HFF-Myc (cell line): Measurements from ENCODE around the gene SAMD14.
A peak's percentile ranks its signal among the peaks of the same experiment; 100 is the strongest.

ENCODE experiments used
- DNase-seq: peaks from one replicate; pipeline ENCODE4 v3.0.0-alpha.2; 2011; ENCODE audit warnings: low read depth; ENCODE audit errors: extremely low read depth
- H3K4me3 ChIP-seq: replicated peaks from 2 replicates; pipeline ENCODE4 v1.5.1; 2011; ENCODE audit warnings: low read depth, mild to moderate bottlenecking, control low read depth, low read length
- TF ChIP-seq, protein P1 (sequence below): IDR thresholded peaks from 2 replicates; pipeline ENCODE4 v1.5.1; 2012; ENCODE audit warnings: mild to moderate bottlenecking, low read depth, low read length, control low read depth; ENCODE audit errors: missing control alignments

SAMD14 gene

DNA sequence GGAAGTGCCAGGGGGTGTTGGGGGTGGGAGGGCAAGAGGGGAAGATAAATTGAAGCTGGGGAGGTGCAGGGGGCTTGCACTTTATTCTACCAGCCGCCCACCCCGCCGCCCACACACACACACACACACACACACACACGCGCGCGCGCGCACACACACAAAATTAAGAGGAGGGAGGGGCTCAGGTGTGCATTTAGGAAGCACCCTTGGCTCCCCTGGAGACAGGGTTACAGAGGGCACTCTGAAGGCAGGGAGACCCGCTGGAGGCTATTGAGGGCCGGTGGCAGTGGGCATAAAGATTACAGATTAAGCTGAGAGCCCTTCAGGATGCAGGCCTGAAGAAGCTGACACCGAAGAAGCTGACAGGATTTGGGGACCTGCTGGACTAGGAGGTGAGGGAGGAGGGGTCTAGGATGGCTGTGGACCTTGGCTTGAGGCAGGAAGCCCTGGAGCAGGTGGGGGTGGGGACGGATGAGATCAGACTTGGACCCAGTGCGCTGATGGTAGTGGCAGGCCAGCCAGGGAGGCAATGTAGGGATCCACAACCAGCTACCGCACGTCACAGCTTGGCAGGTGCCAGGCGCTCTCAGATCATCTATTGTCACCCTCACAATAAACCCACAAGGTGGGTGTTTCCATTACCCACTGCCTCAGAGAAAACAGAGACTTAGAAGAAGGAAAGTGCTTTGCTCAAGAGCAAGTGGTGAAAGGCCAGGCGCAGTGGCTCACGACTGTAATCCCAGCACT is 772 bp upstream of the SAMD14 start:
- TF ChIP-seq, protein P1, sequence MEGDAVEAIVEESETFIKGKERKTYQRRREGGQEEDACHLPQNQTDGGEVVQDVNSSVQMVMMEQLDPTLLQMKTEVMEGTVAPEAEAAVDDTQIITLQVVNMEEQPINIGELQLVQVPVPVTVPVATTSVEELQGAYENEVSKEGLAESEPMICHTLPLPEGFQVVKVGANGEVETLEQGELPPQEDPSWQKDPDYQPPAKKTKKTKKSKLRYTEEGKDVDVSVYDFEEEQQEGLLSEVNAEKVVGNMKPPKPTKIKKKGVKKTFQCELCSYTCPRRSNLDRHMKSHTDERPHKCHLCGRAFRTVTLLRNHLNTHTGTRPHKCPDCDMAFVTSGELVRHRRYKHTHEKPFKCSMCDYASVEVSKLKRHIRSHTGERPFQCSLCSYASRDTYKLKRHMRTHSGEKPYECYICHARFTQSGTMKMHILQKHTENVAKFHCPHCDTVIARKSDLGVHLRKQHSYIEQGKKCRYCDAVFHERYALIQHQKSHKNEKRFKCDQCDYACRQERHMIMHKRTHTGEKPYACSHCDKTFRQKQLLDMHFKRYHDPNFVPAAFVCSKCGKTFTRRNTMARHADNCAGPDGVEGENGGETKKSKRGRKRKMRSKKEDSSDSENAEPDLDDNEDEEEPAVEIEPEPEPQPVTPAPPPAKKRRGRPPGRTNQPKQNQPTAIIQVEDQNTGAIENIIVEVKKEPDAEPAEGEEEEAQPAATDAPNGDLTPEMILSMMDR: no peak
- H3K4me3 ChIP-seq: no peak overlapping the region
- no peak for DNase-seq

DNA sequence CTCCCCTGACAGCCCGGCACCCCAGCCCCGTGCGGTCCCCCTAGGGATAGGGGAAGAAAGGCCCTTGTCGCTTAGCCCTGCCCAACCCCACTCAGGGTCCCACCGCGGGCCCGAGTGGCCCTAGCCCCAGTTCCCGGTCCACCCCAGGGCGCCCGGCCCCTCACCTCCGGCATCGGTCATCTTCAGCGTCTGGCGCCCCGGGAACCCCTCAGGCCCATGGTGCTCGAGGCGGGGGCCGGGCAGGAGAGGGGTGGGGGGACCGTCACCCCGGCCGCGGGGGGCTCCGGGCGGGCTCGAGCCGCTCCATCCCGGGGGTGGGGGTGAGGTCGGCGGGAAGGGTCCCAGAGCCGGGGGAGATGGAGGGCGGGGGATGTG is 620 bp downstream of the SAMD14 start:
- DNase-seq: no peak
- peak overlapping the region; percentile 25 for H3K4me3 ChIP-seq
- TF ChIP-seq, protein P1: no peak

DNA sequence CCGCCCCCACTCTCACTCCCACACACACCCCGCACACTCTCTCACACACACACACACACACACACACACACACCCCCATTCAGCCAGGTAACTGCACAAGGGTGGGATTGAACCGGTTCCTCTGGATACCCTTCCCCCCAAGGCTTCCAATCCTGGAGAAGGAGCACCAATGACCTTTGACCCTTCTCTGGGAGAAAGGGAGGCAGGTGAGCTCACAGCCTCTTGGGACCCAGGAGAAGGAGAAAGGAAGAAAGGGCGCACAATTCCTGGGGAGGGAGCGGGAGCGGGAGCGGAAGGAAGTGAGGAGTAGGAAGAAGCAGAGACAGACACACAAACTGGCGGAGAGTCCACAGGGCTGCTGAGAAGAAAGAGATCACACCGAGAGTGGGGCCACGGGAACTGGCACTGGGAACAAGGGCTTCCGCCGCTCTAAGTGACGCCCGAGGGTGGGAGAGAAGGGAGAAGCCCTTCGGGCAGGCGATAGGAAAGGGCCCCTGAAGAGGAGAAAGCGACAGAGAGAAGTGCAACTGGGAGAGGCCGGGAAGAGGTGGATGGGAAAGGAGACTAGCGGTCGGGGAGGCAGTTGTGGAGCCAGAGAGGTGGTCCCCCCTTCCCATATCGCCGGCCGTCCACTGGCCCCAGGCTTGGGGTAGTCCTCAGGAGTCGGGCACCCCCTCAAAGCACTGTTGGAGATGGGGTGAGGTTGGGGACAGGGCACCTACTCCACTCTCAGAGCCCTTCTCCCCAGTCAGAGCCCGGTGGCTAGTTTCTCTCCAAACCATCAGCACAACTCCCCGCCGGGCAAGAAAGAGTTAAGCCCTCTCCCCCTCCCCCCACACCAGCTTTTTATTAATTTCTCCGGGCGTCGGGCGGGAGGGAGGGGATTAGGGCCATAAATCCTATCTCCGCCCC is 1.3 kb downstream of the SAMD14 start:
- TF ChIP-seq, protein P1: no peak
- H3K4me3 ChIP-seq: peak overlapping the region; percentile 25
- no peak for DNase-seq

DNA sequence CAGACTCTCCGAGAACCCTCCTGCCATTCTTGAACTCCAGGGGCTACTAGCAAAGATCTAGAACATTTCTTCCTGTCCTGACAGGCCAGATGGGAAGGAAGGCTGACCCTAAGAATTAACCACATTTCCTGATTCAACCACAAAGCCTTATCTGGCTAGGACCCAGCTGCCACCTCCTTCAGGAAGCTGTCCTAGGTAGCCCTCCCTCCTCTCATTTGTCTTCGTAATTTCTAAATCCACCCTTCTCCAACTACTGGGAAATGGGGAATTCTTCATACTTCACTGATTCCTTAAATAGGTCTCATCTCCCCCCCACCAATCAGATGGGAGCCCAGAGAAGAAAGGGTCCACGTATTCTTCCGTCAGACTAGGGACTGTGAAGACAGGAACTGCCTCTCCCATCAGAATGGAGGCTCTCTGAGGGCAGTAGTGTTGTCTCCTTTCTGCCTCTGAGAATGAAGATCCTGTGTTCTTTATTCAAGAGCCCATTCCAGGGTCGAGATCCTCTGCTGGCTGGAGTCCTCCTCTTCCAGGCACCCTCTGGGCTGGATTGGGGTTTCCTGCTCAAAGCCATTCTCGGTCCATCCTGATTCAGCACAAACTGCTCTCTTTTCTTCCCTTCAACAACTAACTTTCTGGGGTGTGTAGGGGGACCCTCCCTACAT is 2.1 kb downstream of the SAMD14 start:
- H3K4me3 ChIP-seq: no peak overlapping the region
- DNase-seq: no peak
- TF ChIP-seq, protein P1: no peak

DNA sequence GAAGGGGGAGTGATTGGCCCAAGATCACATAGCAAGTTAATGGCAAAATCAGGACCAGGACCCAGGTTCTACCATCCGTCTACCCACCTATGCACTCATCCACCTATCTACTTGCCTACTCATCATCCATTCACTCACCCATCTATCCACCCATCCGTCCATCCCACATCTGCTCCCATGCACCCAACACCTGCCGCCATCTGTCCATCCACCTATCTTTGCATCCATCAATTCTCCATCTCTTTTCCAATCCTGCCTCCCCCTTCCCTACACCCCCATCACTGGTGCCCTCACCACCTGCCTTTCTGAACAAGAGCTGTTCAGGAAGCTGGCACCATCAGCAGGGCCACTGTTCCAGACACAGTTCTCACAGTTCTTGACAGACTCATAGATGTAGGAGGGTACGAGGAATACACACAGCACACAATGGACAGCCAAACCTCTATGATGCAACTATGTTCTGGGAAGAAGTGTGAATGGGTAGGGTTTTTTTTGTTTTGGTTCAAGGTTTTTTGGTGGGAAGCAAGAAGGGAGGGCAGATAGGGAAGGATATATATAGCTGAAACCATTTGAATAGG is 4.5 kb downstream of the SAMD14 start:
- no peak overlapping the region for H3K4me3 ChIP-seq
- no peak for DNase-seq
- TF ChIP-seq, protein P1: no peak

DNA sequence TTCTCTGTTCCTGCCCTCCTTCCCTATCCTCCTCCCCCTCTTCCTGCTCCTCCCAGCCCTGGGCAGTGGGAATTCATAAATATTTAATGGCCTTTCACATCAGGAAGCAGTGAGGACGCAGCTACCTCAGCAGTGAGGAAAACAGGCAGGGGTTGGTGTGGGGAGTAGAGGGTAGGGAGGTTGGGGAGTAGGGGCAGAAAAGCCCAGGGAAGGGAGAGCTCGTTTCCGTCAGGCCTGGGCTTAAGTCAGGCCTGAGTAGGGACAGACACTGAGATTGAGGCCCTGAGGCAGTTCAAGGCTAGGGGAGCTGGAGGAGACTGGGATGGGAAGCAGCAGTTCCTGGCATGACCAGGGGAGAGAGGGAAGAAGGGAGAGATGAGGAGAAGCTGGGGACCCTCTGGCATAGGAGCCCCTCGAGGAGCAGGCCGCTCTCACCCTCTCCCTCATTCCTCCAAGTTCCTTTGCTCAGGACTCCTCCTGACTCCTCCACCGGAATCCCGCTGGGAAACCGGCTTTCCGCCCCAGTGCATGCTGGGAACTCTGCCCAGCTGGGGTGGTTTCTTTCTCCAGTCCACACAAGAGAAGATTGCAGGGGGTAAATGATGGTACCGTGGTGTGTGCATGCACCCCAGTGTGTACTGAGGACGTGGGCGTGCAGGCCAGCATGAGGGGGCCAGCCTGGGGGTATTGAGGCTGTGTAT is 6.2 kb downstream of the SAMD14 start:
- H3K4me3 ChIP-seq: no peak overlapping the region
- TF ChIP-seq, protein P1: no peak
- DNase-seq: no peak
